Measurements from ENCODE around the gene AHNAK.

The AHNAK gene

DNA sequence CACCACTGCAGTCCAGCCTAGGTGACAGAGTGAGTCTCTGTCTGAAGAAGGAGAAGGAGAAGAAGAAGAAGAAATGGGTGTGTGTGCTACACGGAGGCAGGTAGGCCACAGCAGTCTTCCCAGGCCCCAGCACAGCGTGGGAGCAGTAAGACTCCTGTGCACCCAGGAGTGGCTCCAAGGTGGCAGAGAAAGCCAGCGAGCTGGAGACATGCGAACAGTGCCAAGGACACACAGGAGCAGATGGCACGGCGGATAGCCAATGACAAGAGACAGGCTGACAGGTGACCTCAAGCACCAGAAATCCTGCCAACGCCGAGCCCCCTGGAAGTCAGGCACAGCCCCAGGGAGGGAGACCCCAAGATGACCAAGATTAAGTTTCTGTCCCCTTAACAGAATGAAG is 136.8 kb downstream of the AHNAK start:
- H3K36me3 ChIP-seq (ENCODE audit: low read length), result no peaks in the 10 kb centered on the region
- H2AFZ ChIP-seq (ENCODE audit: low read depth, low read length, severe bottlenecking), result no peak overlapping the region
- no peaks in the 10 kb centered on the region for H3K9me3 ChIP-seq (ENCODE audit: insufficient read depth, low read length)
- no peak overlapping the region for H3K9ac ChIP-seq (ENCODE audit: low read length)
- no peaks in the 10 kb centered on the region for H3K27me3 ChIP-seq (ENCODE audit: low read length)
- TF ChIP-seq EZH2phosphoT487 (conservative IDR thresholded peaks at IDR 0.05; ENCODE audit: low read length), result no peak
- TF ChIP-seq, protein P1, sequence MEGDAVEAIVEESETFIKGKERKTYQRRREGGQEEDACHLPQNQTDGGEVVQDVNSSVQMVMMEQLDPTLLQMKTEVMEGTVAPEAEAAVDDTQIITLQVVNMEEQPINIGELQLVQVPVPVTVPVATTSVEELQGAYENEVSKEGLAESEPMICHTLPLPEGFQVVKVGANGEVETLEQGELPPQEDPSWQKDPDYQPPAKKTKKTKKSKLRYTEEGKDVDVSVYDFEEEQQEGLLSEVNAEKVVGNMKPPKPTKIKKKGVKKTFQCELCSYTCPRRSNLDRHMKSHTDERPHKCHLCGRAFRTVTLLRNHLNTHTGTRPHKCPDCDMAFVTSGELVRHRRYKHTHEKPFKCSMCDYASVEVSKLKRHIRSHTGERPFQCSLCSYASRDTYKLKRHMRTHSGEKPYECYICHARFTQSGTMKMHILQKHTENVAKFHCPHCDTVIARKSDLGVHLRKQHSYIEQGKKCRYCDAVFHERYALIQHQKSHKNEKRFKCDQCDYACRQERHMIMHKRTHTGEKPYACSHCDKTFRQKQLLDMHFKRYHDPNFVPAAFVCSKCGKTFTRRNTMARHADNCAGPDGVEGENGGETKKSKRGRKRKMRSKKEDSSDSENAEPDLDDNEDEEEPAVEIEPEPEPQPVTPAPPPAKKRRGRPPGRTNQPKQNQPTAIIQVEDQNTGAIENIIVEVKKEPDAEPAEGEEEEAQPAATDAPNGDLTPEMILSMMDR (IDR thresholded peaks at IDR 0.05; ENCODE audit: insufficient read depth, low read length, poor library complexity, severe bottlenecking), result no peak
- H3K9me2 ChIP-seq (replicated peaks; ENCODE audit: insufficient read depth, low read length), result no peaks in the 10 kb centered on the region
- H3F3A ChIP-seq (ENCODE audit: insufficient read depth), result no peaks in the 10 kb centered on the region
- no peak overlapping the region for H3K4me2 ChIP-seq (ENCODE audit: low read depth, low read length, poor library complexity, severe bottlenecking)
- no peaks in the 10 kb centered on the region for H4K20me1 ChIP-seq (ENCODE audit: low read depth, low read length)
- no peak overlapping the region for H3K4me3 ChIP-seq (ENCODE audit: insufficient read depth, low read length, poor library complexity, severe bottlenecking)
- H3K79me2 ChIP-seq (ENCODE audit: insufficient read depth, low read length), result no peaks in the 10 kb centered on the region
- no peak overlapping the region for H3K27ac ChIP-seq (ENCODE audit: low read depth, low read length)

DNA sequence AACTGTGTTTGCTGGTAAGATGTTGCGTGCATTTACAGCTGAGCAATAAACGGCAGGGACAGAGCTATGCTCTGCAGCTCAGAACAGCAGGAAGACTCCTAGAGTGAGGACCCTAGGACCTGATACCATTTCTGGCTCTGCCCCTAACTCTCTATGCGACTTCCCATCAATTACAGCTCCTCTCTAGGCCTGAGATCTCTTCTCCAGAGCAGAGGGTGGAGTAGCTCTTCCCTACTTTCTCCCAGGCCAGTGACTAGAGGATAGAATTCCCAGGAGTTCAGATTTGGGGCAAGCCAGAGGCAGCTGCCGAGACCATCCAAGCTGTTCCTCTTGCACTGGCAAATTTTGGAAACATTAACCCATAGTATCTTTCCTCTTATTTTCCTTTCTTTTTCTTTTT is 140.6 kb downstream of the AHNAK start:
- Histone ChIP-seq H3K9ac (ENCODE audit: low read length) (no peak overlapping the region), H3K4me3 (ENCODE audit: insufficient read depth, low read length, poor library complexity, severe bottlenecking) (no peak overlapping the region), H3K36me3 (ENCODE audit: low read length) (no peaks in the 10 kb centered on the region), H4K20me1 (ENCODE audit: low read depth, low read length) (no peaks in the 10 kb centered on the region), H3K27ac (ENCODE audit: low read depth, low read length) (no peak overlapping the region), H3K9me3 (ENCODE audit: insufficient read depth, low read length) (no peaks in the 10 kb centered on the region), H3K9me2 (replicated peaks; ENCODE audit: insufficient read depth, low read length) (no peaks in the 10 kb centered on the region), H3K27me3 (ENCODE audit: low read length) (no peaks in the 10 kb centered on the region), H2AFZ (ENCODE audit: low read depth, low read length, severe bottlenecking) (no peak overlapping the region), H3K4me2 (ENCODE audit: low read depth, low read length, poor library complexity, severe bottlenecking) (no peak overlapping the region), H3F3A (ENCODE audit: insufficient read depth) (no peaks in the 10 kb centered on the region), H3K79me2 (ENCODE audit: insufficient read depth, low read length) (no peaks in the 10 kb centered on the region)
- no peak for TF ChIP-seq EZH2phosphoT487 (conservative IDR thresholded peaks at IDR 0.05; ENCODE audit: low read length)
- TF ChIP-seq, protein P1 (IDR thresholded peaks at IDR 0.05; ENCODE audit: insufficient read depth, low read length, poor library complexity, severe bottlenecking), result no peak

DNA sequence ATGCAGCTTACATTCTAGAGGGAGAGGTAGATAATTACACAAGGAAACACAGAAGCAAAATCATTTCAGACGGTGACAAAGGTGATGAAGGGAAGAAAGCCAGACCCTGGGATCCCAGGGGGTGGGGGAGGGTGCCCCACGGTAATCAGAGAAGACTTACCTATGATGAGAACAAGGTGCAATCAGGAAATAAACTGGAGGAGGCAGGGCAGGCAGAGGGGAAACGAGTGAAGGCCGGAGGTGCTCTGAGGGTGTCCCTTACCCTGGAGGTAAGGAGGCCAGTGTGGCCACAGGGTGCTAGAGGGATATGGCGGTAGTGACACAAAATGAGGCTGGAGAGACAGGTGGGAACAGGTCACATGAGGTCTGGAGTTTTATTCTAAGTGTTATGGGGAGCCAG is 141.7 kb downstream of the AHNAK start:
- Histone ChIP-seq H3K27me3 (ENCODE audit: low read length) (no peaks in the 10 kb centered on the region), H3K9me2 (replicated peaks; ENCODE audit: insufficient read depth, low read length) (no peaks in the 10 kb centered on the region), H3K79me2 (ENCODE audit: insufficient read depth, low read length) (no peaks in the 10 kb centered on the region), H3K4me2 (ENCODE audit: low read depth, low read length, poor library complexity, severe bottlenecking) (no peak overlapping the region), H3K36me3 (ENCODE audit: low read length) (no peaks in the 10 kb centered on the region), H3K9me3 (ENCODE audit: insufficient read depth, low read length) (no peaks in the 10 kb centered on the region), H3K27ac (ENCODE audit: low read depth, low read length) (no peak overlapping the region), H3K9ac (ENCODE audit: low read length) (no peak overlapping the region), H3F3A (ENCODE audit: insufficient read depth) (no peaks in the 10 kb centered on the region), H4K20me1 (ENCODE audit: low read depth, low read length) (no peaks in the 10 kb centered on the region), H2AFZ (ENCODE audit: low read depth, low read length, severe bottlenecking) (no peak overlapping the region), H3K4me3 (ENCODE audit: insufficient read depth, low read length, poor library complexity, severe bottlenecking) (no peak overlapping the region)
- TF ChIP-seq, protein P1 (IDR thresholded peaks at IDR 0.05; ENCODE audit: insufficient read depth, low read length, poor library complexity, severe bottlenecking), result no peak
- no peak for TF ChIP-seq EZH2phosphoT487 (conservative IDR thresholded peaks at IDR 0.05; ENCODE audit: low read length)
